ENCODE data around the gene IL22RA2.

The IL22RA2 gene

DNA sequence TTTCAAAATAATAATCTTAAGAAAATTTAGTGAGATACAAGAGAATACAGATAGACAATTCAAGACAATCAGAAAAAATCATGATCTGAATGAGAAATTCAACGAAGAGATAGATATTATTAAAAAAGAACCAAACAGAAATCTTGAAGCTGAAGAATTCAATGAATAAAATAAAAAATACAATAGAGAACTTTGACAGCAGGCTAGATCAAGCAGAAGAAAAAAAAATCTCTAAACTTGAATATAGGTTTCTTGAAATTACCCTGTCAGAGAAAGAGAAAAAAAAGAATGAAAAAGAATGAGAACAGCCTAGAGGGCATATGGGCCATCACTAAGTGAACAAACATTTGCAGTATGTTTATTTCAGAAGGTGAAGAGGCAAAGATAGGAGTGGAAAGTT is 39.0 kb downstream of the IL22RA2 start:
- DNase-seq (no peak), ATAC-seq (ENCODE audit: insufficient read depth, low read depth) (no peak)
- H3K27ac ChIP-seq (ENCODE audit: low read length), result no peak overlapping the region
- H3K79me2 ChIP-seq (ENCODE audit: insufficient read depth, low read length), result no peaks in the 10 kb centered on the region
- H3K9me3 ChIP-seq (ENCODE audit: insufficient read depth, low read length, severe bottlenecking), result peaks cover 30% of the 10 kb centered on the region
- no peak for TF ChIP-seq EZH2 (IDR thresholded peaks at IDR 0.05; ENCODE audit: borderline replicate concordance, low read depth, low read length, severe bottlenecking)
- TF ChIP-seq, protein P1, sequence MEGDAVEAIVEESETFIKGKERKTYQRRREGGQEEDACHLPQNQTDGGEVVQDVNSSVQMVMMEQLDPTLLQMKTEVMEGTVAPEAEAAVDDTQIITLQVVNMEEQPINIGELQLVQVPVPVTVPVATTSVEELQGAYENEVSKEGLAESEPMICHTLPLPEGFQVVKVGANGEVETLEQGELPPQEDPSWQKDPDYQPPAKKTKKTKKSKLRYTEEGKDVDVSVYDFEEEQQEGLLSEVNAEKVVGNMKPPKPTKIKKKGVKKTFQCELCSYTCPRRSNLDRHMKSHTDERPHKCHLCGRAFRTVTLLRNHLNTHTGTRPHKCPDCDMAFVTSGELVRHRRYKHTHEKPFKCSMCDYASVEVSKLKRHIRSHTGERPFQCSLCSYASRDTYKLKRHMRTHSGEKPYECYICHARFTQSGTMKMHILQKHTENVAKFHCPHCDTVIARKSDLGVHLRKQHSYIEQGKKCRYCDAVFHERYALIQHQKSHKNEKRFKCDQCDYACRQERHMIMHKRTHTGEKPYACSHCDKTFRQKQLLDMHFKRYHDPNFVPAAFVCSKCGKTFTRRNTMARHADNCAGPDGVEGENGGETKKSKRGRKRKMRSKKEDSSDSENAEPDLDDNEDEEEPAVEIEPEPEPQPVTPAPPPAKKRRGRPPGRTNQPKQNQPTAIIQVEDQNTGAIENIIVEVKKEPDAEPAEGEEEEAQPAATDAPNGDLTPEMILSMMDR (IDR thresholded peaks at IDR 0.05; ENCODE audit: borderline replicate concordance, extremely low read depth, low read length, poor library complexity, severe bottlenecking), result no peak
- H2AFZ ChIP-seq (ENCODE audit: low read depth, low read length), result no peak overlapping the region
- H3K9ac ChIP-seq (ENCODE audit: low read depth, low read length), result no peak overlapping the region
- H4K20me1 ChIP-seq (ENCODE audit: insufficient read depth, low read length), result no peaks in the 10 kb centered on the region
- no peaks in the 10 kb centered on the region for H3K4me1 ChIP-seq (ENCODE audit: insufficient read depth, low read length)
- H3K4me3 ChIP-seq (ENCODE audit: low read depth in 1 of 2, low read length in 2 of 2), result no peak overlapping the region
- H3K36me3 ChIP-seq (ENCODE audit: insufficient read depth, low read length), result no peaks in the 10 kb centered on the region
- no peak overlapping the region for H3K4me2 ChIP-seq (ENCODE audit: insufficient read depth, low read length)
- H3K27me3 ChIP-seq (ENCODE audit: insufficient read depth, low read length, poor library complexity), result no peaks in the 10 kb centered on the region

GRCh38 chr6:137133122-137133521 is 40.3 kb downstream of the IL22RA2 start:
- Histone ChIP-seq H3K4me1 (ENCODE audit: insufficient read depth, low read length) (no peaks in the 10 kb centered on the region), H3K36me3 (ENCODE audit: insufficient read depth, low read length) (no peaks in the 10 kb centered on the region), H3K4me3 (ENCODE audit: low read depth in 1 of 2, low read length in 2 of 2) (no peak overlapping the region), H2AFZ (ENCODE audit: low read depth, low read length) (no peak overlapping the region), H3K79me2 (ENCODE audit: insufficient read depth, low read length) (no peaks in the 10 kb centered on the region), H3K4me2 (ENCODE audit: insufficient read depth, low read length) (no peak overlapping the region), H4K20me1 (ENCODE audit: insufficient read depth, low read length) (no peaks in the 10 kb centered on the region), H3K27ac (ENCODE audit: low read length) (no peak overlapping the region), H3K27me3 (ENCODE audit: insufficient read depth, low read length, poor library complexity) (no peaks in the 10 kb centered on the region), H3K9me3 (ENCODE audit: insufficient read depth, low read length, severe bottlenecking) (peaks cover 30% of the 10 kb centered on the region), H3K9ac (ENCODE audit: low read depth, low read length) (no peak overlapping the region)
- no peak for DNase-seq
- TF ChIP-seq EZH2 (IDR thresholded peaks at IDR 0.05; ENCODE audit: borderline replicate concordance, low read depth, low read length, severe bottlenecking), result no peak
- TF ChIP-seq, protein P1 (IDR thresholded peaks at IDR 0.05; ENCODE audit: borderline replicate concordance, extremely low read depth, low read length, poor library complexity, severe bottlenecking), result no peak
- no peak for ATAC-seq (ENCODE audit: insufficient read depth, low read depth)

- Histone ChIP-seq H3K27me3 (ENCODE audit: insufficient read depth, low read length, poor library complexity) (no peaks in the 10 kb centered on the region), H3K9ac (ENCODE audit: low read depth, low read length) (no peak overlapping the region), H2AFZ (ENCODE audit: low read depth, low read length) (no peak overlapping the region), H3K4me2 (ENCODE audit: insufficient read depth, low read length) (no peak overlapping the region), H3K79me2 (ENCODE audit: insufficient read depth, low read length) (no peaks in the 10 kb centered on the region), H4K20me1 (ENCODE audit: insufficient read depth, low read length) (no peaks in the 10 kb centered on the region), H3K36me3 (ENCODE audit: insufficient read depth, low read length) (no peaks in the 10 kb centered on the region), H3K9me3 (ENCODE audit: insufficient read depth, low read length, severe bottlenecking) (no peaks in the 10 kb centered on the region), H3K27ac (ENCODE audit: low read length) (no peak overlapping the region), H3K4me3 (ENCODE audit: low read depth in 1 of 2, low read length in 2 of 2) (no peak overlapping the region), H3K4me1 (ENCODE audit: insufficient read depth, low read length) (no peaks in the 10 kb centered on the region)
- ATAC-seq (ENCODE audit: insufficient read depth, low read depth) (no peak), DNase-seq (no peak)
- no peak for TF ChIP-seq EZH2 (IDR thresholded peaks at IDR 0.05; ENCODE audit: borderline replicate concordance, low read depth, low read length, severe bottlenecking)
- TF ChIP-seq, protein P1 (IDR thresholded peaks at IDR 0.05; ENCODE audit: borderline replicate concordance, extremely low read depth, low read length, poor library complexity, severe bottlenecking), result no peak
Measured at GRCh38 chr6:137126875-137127485, 46.5 kb downstream of the IL22RA2 start.
